Lower leg skin (tissue), 3 donors: ENCODE results near the gene SGO1.

Experiments
- CTCF ChIP-seq, 3 donors: fragments of 450-650 bp; IDR thresholded peaks; one replicate each; pipeline ENCODE4 v1.5.1; 2016; ENCODE audit warnings: antibody characterized with exemption in 3 of 3, mild to moderate bottlenecking in 3 of 3, moderate library complexity in 2 of 3
- POLR2A ChIP-seq, 2 donors: fragments of 450-650 bp; IDR thresholded peaks; one replicate each; pipeline ENCODE4 v1.6.1; 2016 to 2017; ENCODE audit warnings: antibody characterized with exemption in 2 of 2, mild to moderate bottlenecking in 1 of 2, moderate library complexity in 1 of 2

- TF ChIP-seq CTCF (IDR thresholded peaks at IDR 0.05), result no peak
- TF ChIP-seq POLR2A (IDR thresholded peaks at IDR 0.05), result no peak
Measured at GRCh38 chr3:20125289-20125688, 60.7 kb downstream of the SGO1 start.
